ENCODE data around the gene ATP8B1. TPM values are rescaled to one million over a fixed set of nuclear protein-coding genes. Genes with fewer than 3 reads are reported as not detected.
A peak's percentile ranks its signal among the peaks of the same experiment; 100 is the strongest.

Gene ATP8B1
- total and polyA plus RNA-seq, 2 donors (not counting 1 experiment from before 2014, with no cell fraction given) = 109 to 125 TPM

DNA sequence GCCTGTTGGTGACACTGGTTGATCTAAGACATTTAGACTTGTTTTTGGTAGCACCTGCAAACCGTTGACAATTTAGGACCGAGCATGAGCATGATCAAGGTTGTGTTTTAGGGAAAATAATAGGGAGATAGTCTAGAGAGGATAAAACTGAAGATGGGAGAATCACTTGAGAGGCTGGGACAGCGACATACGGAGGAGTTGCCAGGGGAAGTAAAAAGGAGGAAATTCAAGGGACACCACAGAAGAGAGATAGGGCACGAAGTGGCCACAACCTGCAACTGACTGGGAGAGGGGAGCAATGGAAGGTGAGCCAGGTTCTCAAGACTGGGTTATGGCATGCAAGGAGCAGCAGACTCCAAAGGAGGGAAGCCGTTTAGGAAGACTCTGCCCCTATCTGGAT lies 1.4 kb upstream of the ATP8B1 start:
- Histone ChIP-seq H3K27me3 (ENCODE audit: control insufficient read depth, insufficient read depth, low read length) (no peaks in the 10 kb centered on the region), H3K4me1 (ENCODE audit: control insufficient read depth, extremely low read depth, insufficient read depth, low read length) (peaks cover 17% of the 10 kb centered on the region), H2AFZ (ENCODE audit: low read length) (no peak overlapping the region), H3K36me3 (ENCODE audit: control insufficient read depth, insufficient read depth, low read length) (peaks cover 4% of the 10 kb centered on the region), H4K20me1 (ENCODE audit: control insufficient read depth, extremely low read depth, insufficient read depth, low read length) (peaks cover 2% of the 10 kb centered on the region), H3K79me2 (ENCODE audit: control insufficient read depth, insufficient read depth, low read length) (peaks cover 55% of the 10 kb centered on the region), H3K4me2 (ENCODE audit: extremely low read depth, insufficient read depth, low read length) (peak overlapping the region; percentile 89), H3K27ac (ENCODE audit: insufficient read depth, low read length) (no peak overlapping the region), H3K9me3 (ENCODE audit: control insufficient read depth, insufficient read depth, low read depth, low read length) (no peaks in the 10 kb centered on the region), H3K9ac (ENCODE audit: insufficient read depth, low read length) (no peak overlapping the region), H3K4me3 (replicated peaks in 1 of 4; ENCODE audit: control extremely low read depth in 1 of 4, insufficient read depth in 1 of 4, low read depth in 3 of 4, low read length in 4 of 4) (no peak overlapping the region)
- TF ChIP-seq, protein P1, sequence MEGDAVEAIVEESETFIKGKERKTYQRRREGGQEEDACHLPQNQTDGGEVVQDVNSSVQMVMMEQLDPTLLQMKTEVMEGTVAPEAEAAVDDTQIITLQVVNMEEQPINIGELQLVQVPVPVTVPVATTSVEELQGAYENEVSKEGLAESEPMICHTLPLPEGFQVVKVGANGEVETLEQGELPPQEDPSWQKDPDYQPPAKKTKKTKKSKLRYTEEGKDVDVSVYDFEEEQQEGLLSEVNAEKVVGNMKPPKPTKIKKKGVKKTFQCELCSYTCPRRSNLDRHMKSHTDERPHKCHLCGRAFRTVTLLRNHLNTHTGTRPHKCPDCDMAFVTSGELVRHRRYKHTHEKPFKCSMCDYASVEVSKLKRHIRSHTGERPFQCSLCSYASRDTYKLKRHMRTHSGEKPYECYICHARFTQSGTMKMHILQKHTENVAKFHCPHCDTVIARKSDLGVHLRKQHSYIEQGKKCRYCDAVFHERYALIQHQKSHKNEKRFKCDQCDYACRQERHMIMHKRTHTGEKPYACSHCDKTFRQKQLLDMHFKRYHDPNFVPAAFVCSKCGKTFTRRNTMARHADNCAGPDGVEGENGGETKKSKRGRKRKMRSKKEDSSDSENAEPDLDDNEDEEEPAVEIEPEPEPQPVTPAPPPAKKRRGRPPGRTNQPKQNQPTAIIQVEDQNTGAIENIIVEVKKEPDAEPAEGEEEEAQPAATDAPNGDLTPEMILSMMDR (conservative IDR thresholded peaks at IDR 0.05 in 1 of 2, IDR thresholded peaks at IDR 0.05 in 1 of 2; ENCODE audit: low read depth in 1 of 2, low read length in 2 of 2) = no peak
- TF ChIP-seq EZH2 (IDR thresholded peaks at IDR 0.05; ENCODE audit: low read length, missing control alignments) = no peak
- no peak for DNase-seq (ENCODE audit: low read depth in 2 of 2)

DNA sequence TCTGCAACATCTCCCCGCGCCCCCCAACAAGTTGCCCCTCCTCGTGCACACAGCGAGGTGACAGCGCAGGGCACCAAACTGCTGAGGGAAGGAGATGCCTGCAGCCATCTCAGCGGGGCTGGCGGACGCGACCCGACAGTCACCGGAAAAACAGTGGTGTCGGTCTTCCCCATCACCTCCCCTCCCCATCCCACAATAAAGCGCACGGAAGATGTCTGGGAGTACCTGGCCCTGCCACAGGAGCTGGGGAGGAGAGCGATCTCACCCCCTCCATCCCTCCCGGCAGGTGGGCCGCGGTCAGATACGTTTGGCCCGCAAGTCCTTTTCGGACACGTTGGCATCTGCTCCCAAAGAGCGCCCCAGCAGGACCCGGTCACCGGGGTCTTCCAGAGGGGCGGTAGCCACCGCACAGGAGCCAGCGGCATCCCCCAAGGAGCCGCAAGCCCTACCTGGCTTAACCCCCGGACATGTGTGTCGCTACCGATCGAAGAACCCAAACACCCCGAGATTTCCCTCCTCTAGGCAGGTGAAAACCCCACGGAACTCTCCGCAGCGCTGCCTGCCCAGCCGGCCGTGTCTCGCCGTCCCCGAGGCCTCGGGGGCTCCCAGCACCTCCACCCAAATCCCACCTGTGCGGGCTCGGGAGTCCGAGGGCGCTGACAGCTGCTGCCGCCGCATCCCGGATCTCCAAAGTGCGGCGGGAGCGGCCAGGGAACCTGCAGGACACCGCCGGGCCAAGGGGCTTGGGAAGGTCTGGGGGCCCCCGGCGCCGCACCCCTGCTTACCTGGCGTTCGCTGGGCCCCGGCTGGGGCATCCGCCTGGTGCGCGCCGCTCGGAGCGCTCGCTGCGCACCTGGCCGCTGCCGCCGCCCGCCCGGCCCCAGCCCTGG lies 657 bp downstream of the ATP8B1 start:
- TF ChIP-seq, protein P1 (conservative IDR thresholded peaks at IDR 0.05 in 1 of 2, IDR thresholded peaks at IDR 0.05 in 1 of 2; ENCODE audit: low read depth in 1 of 2, low read length in 2 of 2) = no peak
- no peak for TF ChIP-seq EZH2 (IDR thresholded peaks at IDR 0.05; ENCODE audit: low read length, missing control alignments)
- peaks cover 3% of the 10 kb centered on the region for H4K20me1 ChIP-seq (ENCODE audit: control insufficient read depth, extremely low read depth, insufficient read depth, low read length)
- H3K9me3 ChIP-seq (ENCODE audit: control insufficient read depth, insufficient read depth, low read depth, low read length) = no peaks in the 10 kb centered on the region
- peaks cover 16% of the 10 kb centered on the region for H3K4me1 ChIP-seq (ENCODE audit: control insufficient read depth, extremely low read depth, insufficient read depth, low read length)
- no peak for DNase-seq (ENCODE audit: low read depth in 2 of 2)
- peaks cover 76% of the 10 kb centered on the region for H3K79me2 ChIP-seq (ENCODE audit: control insufficient read depth, insufficient read depth, low read length)
- peaks cover 4% of the 10 kb centered on the region for H3K36me3 ChIP-seq (ENCODE audit: control insufficient read depth, insufficient read depth, low read length)
- H3K27me3 ChIP-seq (ENCODE audit: control insufficient read depth, insufficient read depth, low read length) = no peaks in the 10 kb centered on the region
- peak overlapping the region; percentile 84 for H3K27ac ChIP-seq (ENCODE audit: insufficient read depth, low read length)
- peak overlapping the region; percentile 74 to 99 (median 87) for H3K4me3 ChIP-seq (replicated peaks in 1 of 4; ENCODE audit: control extremely low read depth in 1 of 4, insufficient read depth in 1 of 4, low read depth in 3 of 4, low read length in 4 of 4)
- peak overlapping the region; percentile 89 for H3K4me2 ChIP-seq (ENCODE audit: extremely low read depth, insufficient read depth, low read length)
- no peak overlapping the region for H2AFZ ChIP-seq (ENCODE audit: low read length)
- H3K9ac ChIP-seq (ENCODE audit: insufficient read depth, low read length) = peak overlapping the region; percentile 66

DNA sequence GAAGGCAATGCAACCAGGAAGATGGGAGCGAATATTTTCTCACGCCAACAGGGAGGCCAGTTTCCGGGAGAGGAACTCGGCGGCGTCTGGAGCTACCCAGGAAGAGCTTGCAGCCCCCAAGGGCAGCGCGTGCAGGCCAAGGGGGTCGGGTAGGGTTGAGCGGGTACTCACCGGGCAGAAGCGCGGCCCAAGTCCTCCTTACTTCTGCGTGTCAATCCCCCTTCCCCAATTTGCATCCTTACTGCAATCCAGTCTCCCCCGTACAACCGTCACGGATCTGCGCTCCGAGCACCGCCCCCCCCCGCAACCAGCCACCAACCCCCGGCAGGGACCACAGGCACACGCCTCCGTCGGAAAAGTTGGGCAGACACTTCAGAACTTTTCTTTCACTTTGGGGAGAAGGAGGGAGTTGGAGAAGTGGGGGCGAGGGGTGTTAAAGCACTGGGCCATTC lies 1.3 kb downstream of the ATP8B1 start:
- Histone ChIP-seq H3K36me3 (ENCODE audit: control insufficient read depth, insufficient read depth, low read length) (peaks cover 4% of the 10 kb centered on the region), H3K9me3 (ENCODE audit: control insufficient read depth, insufficient read depth, low read depth, low read length) (no peaks in the 10 kb centered on the region), H3K4me1 (ENCODE audit: control insufficient read depth, extremely low read depth, insufficient read depth, low read length) (peaks cover 17% of the 10 kb centered on the region), H3K4me3 (replicated peaks in 1 of 4; ENCODE audit: control extremely low read depth in 1 of 4, insufficient read depth in 1 of 4, low read depth in 3 of 4, low read length in 4 of 4) (peak overlapping the region; percentile 74 to 99 (median 87)), H3K79me2 (ENCODE audit: control insufficient read depth, insufficient read depth, low read length) (peaks cover 83% of the 10 kb centered on the region), H2AFZ (ENCODE audit: low read length) (no peak overlapping the region), H3K27ac (ENCODE audit: insufficient read depth, low read length) (peak overlapping the region; percentile 84), H4K20me1 (ENCODE audit: control insufficient read depth, extremely low read depth, insufficient read depth, low read length) (peaks cover 3% of the 10 kb centered on the region), H3K4me2 (ENCODE audit: extremely low read depth, insufficient read depth, low read length) (peak overlapping the region; percentile 89), H3K9ac (ENCODE audit: insufficient read depth, low read length) (peak overlapping the region; percentile 66), H3K27me3 (ENCODE audit: control insufficient read depth, insufficient read depth, low read length) (no peaks in the 10 kb centered on the region)
- TF ChIP-seq, protein P1 (conservative IDR thresholded peaks at IDR 0.05 in 1 of 2, IDR thresholded peaks at IDR 0.05 in 1 of 2; ENCODE audit: low read depth in 1 of 2, low read length in 2 of 2) = no peak
- TF ChIP-seq EZH2 (IDR thresholded peaks at IDR 0.05; ENCODE audit: low read length, missing control alignments) = no peak
- peak in 1 of 2 donors; percentile 49 for DNase-seq (ENCODE audit: low read depth in 2 of 2)

Data from fibroblast of lung (primary cell).